Measurements from ENCODE around the gene HSPB7.
"Not testable (repeated sequence)": the region's sequence is repeated elsewhere in the genome, so short reads cannot be mapped to it uniquely, and the experiment has no call there.

DNA sequence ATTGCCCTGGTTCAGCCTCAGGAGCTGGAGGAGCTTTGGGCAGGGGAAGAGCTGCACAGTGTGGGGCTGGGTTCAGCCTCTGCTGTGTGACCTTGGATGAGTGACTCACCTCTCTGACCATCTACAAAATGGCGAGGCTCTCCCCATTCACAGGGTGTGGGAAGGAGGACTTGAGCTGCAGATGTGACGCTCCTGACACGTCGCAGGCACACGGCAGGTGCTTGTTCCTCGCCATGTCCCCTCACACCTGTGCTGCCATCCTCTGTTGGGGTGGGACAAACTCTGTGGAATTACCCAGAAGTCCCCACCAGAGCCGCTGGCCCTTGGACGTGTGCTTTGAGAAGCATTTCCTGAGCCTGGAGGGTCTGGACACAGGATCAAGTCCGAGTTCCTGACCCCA is 3.0 kb upstream of the HSPB7 start:
- not testable (repeated sequence) for TF ChIP-seq POLR2A (IDR thresholded peaks at IDR 0.05; ENCODE audit: low read length); GATA1 (IDR thresholded peaks at IDR 0.05; ENCODE audit: low read depth, low read length)
